HG03565 (cell line): ENCODE measurements around the gene NUP210.
"Not testable (repeated sequence)": the region's sequence is repeated elsewhere in the genome, so short reads cannot be mapped to it uniquely, and the experiment has no call there.

Experiments
- ATAC-seq: cut with Tn5 transposase; IDR thresholded peaks from one replicate; pipeline ENCODE4 v1.9.1; 2021; ENCODE audit warnings: mild to moderate bottlenecking, moderate library complexity; ENCODE audit not compliant: unreplicated experiment

Gene NUP210

GRCh38 chr3:13420045-13420830 lies at the start of gene NUP210:
Gene NUP210 (minus strand): TSS chr3:13420322. CDS start chr3:13420226, 96 bp downstream.
- peak; percentile 31 for ATAC-seq

GRCh38 chr3:13466781-13467180 lies 46.7 kb upstream of the NUP210 start:
- no peak for ATAC-seq

GRCh38 chr3:13465236-13465873 lies 45.2 kb upstream of the NUP210 start:
- no peak for ATAC-seq

GRCh38 chr3:13463618-13464400 lies 43.7 kb upstream of the NUP210 start:
- no peak for ATAC-seq

GRCh38 chr3:13462822-13463221 lies 42.7 kb upstream of the NUP210 start:
- no peak for ATAC-seq

GRCh38 chr3:13462125-13462629 lies 42.1 kb upstream of the NUP210 start:
- no peak for ATAC-seq

- ATAC-seq, result no peak
Observed at GRCh38 chr3:13461169-13462124, 41.3 kb upstream of the NUP210 start.

- ATAC-seq, result no peak
Observed at GRCh38 chr3:13460341-13460736, 40.2 kb upstream of the NUP210 start.

- no peak for ATAC-seq
Observed at GRCh38 chr3:13459605-13460340, 39.7 kb upstream of the NUP210 start.

- no peak for ATAC-seq
Observed at GRCh38 chr3:13457593-13457992, 37.5 kb upstream of the NUP210 start.

GRCh38 chr3:13455644-13456043 lies 35.5 kb upstream of the NUP210 start:
- ATAC-seq, result no peak

GRCh38 chr3:13452490-13453335 lies 32.6 kb upstream of the NUP210 start:
- ATAC-seq, result no peak

- ATAC-seq, result no peak
Observed at GRCh38 chr3:13451301-13451673, 31.2 kb upstream of the NUP210 start.

- not testable (repeated sequence) for ATAC-seq
Observed at GRCh38 chr3:13442882-13443281, 22.8 kb upstream of the NUP210 start.

GRCh38 chr3:13440204-13440817 lies 20.2 kb upstream of the NUP210 start:
- no peak for ATAC-seq

- ATAC-seq, result not testable (repeated sequence)
Observed at GRCh38 chr3:13436213-13436612, 16.1 kb upstream of the NUP210 start.

- no peak for ATAC-seq
Observed at GRCh38 chr3:13433912-13434311, 13.8 kb upstream of the NUP210 start.

- no peak for ATAC-seq
Observed at GRCh38 chr3:13432093-13432492, 12.0 kb upstream of the NUP210 start.
